Esophagus (tissue), 2 donors: ENCODE results near the gene SORCS2. TPM values are rescaled to one million over a fixed set of nuclear protein-coding genes. Genes with fewer than 3 reads are reported as not detected.

Source experiments
- H3K27ac ChIP-seq, 2 donors: one replicate each; pipeline ENCODE4 v1.5.1; 2013; ENCODE audit warnings: low read depth in 2 of 2, mild to moderate bottlenecking in 2 of 2, inconsistent platforms in 1 of 2, low read length in 1 of 2, moderate library complexity in 1 of 2
- H3K27me3 ChIP-seq, 2 donors: one replicate each; pipeline ENCODE4 v1.6.1; 2013; ENCODE audit warnings: low read length in 2 of 2, control low read depth in 1 of 2, mild to moderate bottlenecking in 1 of 2; ENCODE audit not compliant: insufficient read depth in 2 of 2, control insufficient read depth in 1 of 2
- H3K36me3 ChIP-seq, 2 donors: one replicate each; pipeline ENCODE4 v1.6.1; 2013; ENCODE audit warnings: low read length in 1 of 2; ENCODE audit not compliant: control insufficient read depth in 2 of 2, insufficient read depth in 2 of 2
- H3K4me1 ChIP-seq, 2 donors: one replicate each; pipeline ENCODE4 v1.6.1; 2013; ENCODE audit warnings: low read length in 1 of 2; ENCODE audit not compliant: control insufficient read depth in 2 of 2, insufficient read depth in 2 of 2
- H3K4me3 ChIP-seq, 2 donors: one replicate each; pipeline ENCODE4 v1.5.1; 2013; ENCODE audit warnings: low read length in 2 of 2, mild to moderate bottlenecking in 2 of 2, low read depth in 1 of 2, moderate library complexity in 1 of 2
- H3K9me3 ChIP-seq, 2 donors: one replicate each; pipeline ENCODE4 v1.6.1; 2013; ENCODE audit warnings: mild to moderate bottlenecking in 2 of 2, low read depth in 1 of 2, low read length in 1 of 2, moderate library complexity in 1 of 2; ENCODE audit not compliant: control insufficient read depth in 2 of 2, insufficient read depth in 1 of 2
- WGBS, 2 donors: extraction: QIAGEN DNeasy Blood & Tissue Kit; methylation state at CpG; one replicate each; pipeline ENCODE4 v1.1.7; 2013; 5-methylcytosine and 5-hydroxymethylcytosine counted together
- polyA plus RNA-seq, 2 donors: library from polyadenylated mRNA; stranded (reverse); fragments of 200-250 nt; gene quantifications; one replicate each; pipeline ENCODE4 v1.2.3, GENCODE V29; 2013
- donor health status: healthy with polysubstance abuse.
- donor health status: Bipolar disorder and iron deficiency.

SORCS2 gene
- polyA plus RNA-seq, 2 donors: 1.1 to 1.2 TPM

GRCh38 chr4:7786040-7786439 is 593.7 kb downstream of the SORCS2 start:
- no peaks in the 10 kb centered on the region for H3K27me3 ChIP-seq
- no peaks in the 10 kb centered on the region for H3K9me3 ChIP-seq
- peaks cover 0 to 1% of the 10 kb centered on the region in 2 donors for H3K36me3 ChIP-seq
- H3K4me1 ChIP-seq: peaks cover 0 to 2% of the 10 kb centered on the region in 2 donors
- H3K4me3 ChIP-seq: no peak overlapping the region
- 92 to 95% methylated on average over 10 of the region's 10 CpGs for WGBS, 2 donors
- no peak overlapping the region for H3K27ac ChIP-seq

GRCh38 chr4:7786517-7786916 is 594.2 kb downstream of the SORCS2 start:
- Histone ChIP-seq H3K36me3 (peaks cover 0 to 2% of the 10 kb centered on the region in 2 donors), H3K9me3 (no peaks in the 10 kb centered on the region), H3K4me1 (peaks cover 0 to 2% of the 10 kb centered on the region in 2 donors), H3K27me3 (no peaks in the 10 kb centered on the region), H3K4me3 (no peak overlapping the region), H3K27ac (no peak overlapping the region)
- 88 to 90% methylated on average over 10 of the region's 10 CpGs for WGBS, 2 donors

- Histone ChIP-seq H3K27ac (no peak overlapping the region), H3K9me3 (no peaks in the 10 kb centered on the region), H3K36me3 (peaks cover 0 to 2% of the 10 kb centered on the region in 2 donors), H3K4me3 (no peak overlapping the region), H3K27me3 (no peaks in the 10 kb centered on the region), H3K4me1 (peaks cover 0 to 1% of the 10 kb centered on the region in 2 donors)
- WGBS, 2 donors: 92 to 95% methylated on average over 15 of the region's 15 CpGs
Observed at GRCh38 chr4:7787067-7787466, 594.7 kb downstream of the SORCS2 start.

- no peaks in the 10 kb centered on the region for H3K27me3 ChIP-seq
- 93 to 94% methylated on average over 29 to 30 of the region's 30 CpGs for WGBS, 2 donors
- no peaks in the 10 kb centered on the region for H3K4me1 ChIP-seq
- H3K4me3 ChIP-seq: no peak overlapping the region
- no peak overlapping the region for H3K27ac ChIP-seq
- peaks cover 0 to 2% of the 10 kb centered on the region in 2 donors for H3K36me3 ChIP-seq
- no peaks in the 10 kb centered on the region for H3K9me3 ChIP-seq
Observed at GRCh38 chr4:7787681-7788141, 595.4 kb downstream of the SORCS2 start.

- Histone ChIP-seq H3K36me3 (peaks cover 0 to 2% of the 10 kb centered on the region in 2 donors), H3K27me3 (no peaks in the 10 kb centered on the region), H3K9me3 (no peaks in the 10 kb centered on the region), H3K4me3 (no peak overlapping the region), H3K27ac (no peak overlapping the region), H3K4me1 (no peaks in the 10 kb centered on the region)
- 95% methylated on average over 17 of the region's 17 CpGs for WGBS, 2 donors
Observed at GRCh38 chr4:7788193-7788592, 595.9 kb downstream of the SORCS2 start.

- no peaks in the 10 kb centered on the region for H3K9me3 ChIP-seq
- no peaks in the 10 kb centered on the region for H3K27me3 ChIP-seq
- H3K27ac ChIP-seq: peak overlapping the region in 1 of 2 donors; percentile 27
- no peaks in the 10 kb centered on the region for H3K4me1 ChIP-seq
- no peak overlapping the region for H3K4me3 ChIP-seq
- peaks cover 0 to 2% of the 10 kb centered on the region in 2 donors for H3K36me3 ChIP-seq
- WGBS, 2 donors: 86 to 89% methylated on average over 12 to 13 of the region's 13 CpGs
Observed at GRCh38 chr4:7788694-7789425, 596.5 kb downstream of the SORCS2 start.

- peaks cover 0 to 2% of the 10 kb centered on the region in 2 donors for H3K36me3 ChIP-seq
- 68 to 72% methylated on average over 2 of the region's 2 CpGs for WGBS, 2 donors
Observed at GRCh38 chr4:7790023-7790422, 597.7 kb downstream of the SORCS2 start.

GRCh38 chr4:7790999-7791398 is 598.7 kb downstream of the SORCS2 start:
- WGBS, 2 donors: 63 to 66% methylated on average over 2 of the region's 2 CpGs
- H3K4me1 ChIP-seq: no peaks in the 10 kb centered on the region
- no peaks in the 10 kb centered on the region for H3K9me3 ChIP-seq
- H3K4me3 ChIP-seq: no peak overlapping the region
- peaks cover 0 to 2% of the 10 kb centered on the region in 2 donors for H3K36me3 ChIP-seq
- no peaks in the 10 kb centered on the region for H3K27me3 ChIP-seq
- no peak overlapping the region for H3K27ac ChIP-seq

More at GRCh38 chr4:7790023-7790422, 597.7 kb downstream of the SORCS2 start:
- Histone ChIP-seq H3K9me3 (no peaks in the 10 kb centered on the region), H3K4me3 (no peak overlapping the region), H3K4me1 (no peaks in the 10 kb centered on the region), H3K27me3 (no peaks in the 10 kb centered on the region), H3K27ac (no peak overlapping the region)
